SK-N-SH treated with all-trans-retinoic acid at 6 μM for 48 hours (cell line): ENCODE data around the gene IMPG2.

Source experiments
- ATAC-seq: fragments of 200-7000 bp; cut with Tn5 transposase; 3 replicates; pipeline ENCODE4 v1.9.1; 2020; ENCODE audit warnings: mild to moderate bottlenecking, moderate library complexity
- ARNTL ChIP-seq: fragments of 450-650 bp; formaldehyde crosslinking; IDR thresholded peaks from 2 replicates; pipeline ENCODE4 v1.5.0; 2020; ENCODE audit warnings: low read depth, mild to moderate bottlenecking, moderate library complexity, borderline replicate concordance
- BACH2 ChIP-seq: fragments of 250-450 bp; sonication (Bioruptor Pico); IDR thresholded peaks from 2 replicates; pipeline ENCODE4 v1.9.0; 2021; ENCODE audit warnings: mild to moderate bottlenecking, borderline replicate concordance
- CREB5 ChIP-seq: fragments of 250-450 bp; sonication (Bioruptor Pico); IDR thresholded peaks from 2 replicates; pipeline ENCODE4 v1.5.1; 2020; ENCODE audit warnings: low read depth, mild to moderate bottlenecking, moderate library complexity
- ESRRG ChIP-seq: fragments of 250-450 bp; sonication (Bioruptor Pico); IDR thresholded peaks from 2 replicates; pipeline ENCODE4 v1.6.1; 2021; ENCODE audit warnings: mild to moderate bottlenecking
- GLIS3 ChIP-seq: fragments of 250-450 bp; sonication (Bioruptor Pico); IDR thresholded peaks from 2 replicates; pipeline ENCODE4 v1.5.0; 2020; ENCODE audit warnings: mild to moderate bottlenecking, moderate library complexity
- ISL1 ChIP-seq: fragments of 250-450 bp; sonication (Bioruptor Pico); IDR thresholded peaks from 2 replicates; pipeline ENCODE4 v2.1.2; 2022; ENCODE audit warnings: mild to moderate bottlenecking, moderate library complexity
- OSR1 ChIP-seq: fragments of 250-450 bp; sonication (Bioruptor Pico); IDR thresholded peaks from 2 replicates; pipeline ENCODE4 v1.8.0; 2022; ENCODE audit warnings: moderate library complexity, mild to moderate bottlenecking, inconsistent platforms
- RARB ChIP-seq: fragments of 250-450 bp; sonication (Bioruptor Pico); IDR thresholded peaks from 2 replicates; pipeline ENCODE4 v1.8.0; 2021; ENCODE audit warnings: mild to moderate bottlenecking, moderate library complexity
- SNAI2 ChIP-seq: fragments of 250-450 bp; sonication (Bioruptor Pico); IDR thresholded peaks from 2 replicates; pipeline ENCODE4 v1.5.0; 2020; ENCODE audit warnings: mild to moderate bottlenecking, moderate library complexity
- TOX ChIP-seq: fragments of 250-450 bp; sonication (Bioruptor Pico); IDR thresholded peaks from 2 replicates; pipeline ENCODE4 v1.8.0; 2021; ENCODE audit warnings: mild to moderate bottlenecking, moderate library complexity, borderline replicate concordance
- ZC3H10 ChIP-seq: fragments of 250-450 bp; sonication (Bioruptor Pico); IDR thresholded peaks from 2 replicates; pipeline ENCODE4 v1.5.1; 2021; ENCODE audit warnings: mild to moderate bottlenecking, moderate library complexity
- ZFP3 ChIP-seq: fragments of 250-450 bp; sonication (Bioruptor Pico); IDR thresholded peaks from 2 replicates; pipeline ENCODE4 v1.5.0; 2020; ENCODE audit warnings: mild to moderate bottlenecking, moderate library complexity
- ZFP30 ChIP-seq: fragments of 450-650 bp; formaldehyde crosslinking; IDR thresholded peaks from 2 replicates; pipeline ENCODE4 v1.5.0; 2022; ENCODE audit warnings: mild to moderate bottlenecking, moderate library complexity
- ZNF565 ChIP-seq: fragments of 450-650 bp; formaldehyde crosslinking; conservative IDR thresholded peaks from 2 replicates; pipeline ENCODE4 v1.5.0; 2020; ENCODE audit warnings: low read depth, mild to moderate bottlenecking, moderate library complexity
- ZNF8 ChIP-seq: fragments of 450-650 bp; formaldehyde crosslinking; IDR thresholded peaks from 2 replicates; pipeline ENCODE4 v1.5.0; 2020; ENCODE audit warnings: mild to moderate bottlenecking, moderate library complexity
- TF ChIP-seq, protein P1 (sequence below): fragments of 250-450 bp; sonication (Bioruptor Pico); IDR thresholded peaks from 2 replicates; pipeline ENCODE4 v1.5.1; 2021; ENCODE audit warnings: mild to moderate bottlenecking, moderate library complexity
- TF ChIP-seq, protein P2 (sequence below): fragments of 250-450 bp; sonication (Bioruptor Pico); IDR thresholded peaks from 2 replicates; pipeline ENCODE4 v1.8.0; 2020; ENCODE audit warnings: mild to moderate bottlenecking, moderate library complexity, borderline replicate concordance
- TF ChIP-seq, protein P3 (sequence below): fragments of 250-450 bp; sonication (Bioruptor Pico); IDR thresholded peaks from 2 replicates; pipeline ENCODE4 v1.5.0; 2020; ENCODE audit warnings: mild to moderate bottlenecking, moderate library complexity
- TF ChIP-seq, protein P4 (sequence below): fragments of 250-450 bp; sonication (Bioruptor Pico); IDR thresholded peaks from 2 replicates; pipeline ENCODE4 v1.8.0; 2021; ENCODE audit warnings: low read depth, mild to moderate bottlenecking, moderate library complexity, borderline replicate concordance

The IMPG2 gene

DNA sequence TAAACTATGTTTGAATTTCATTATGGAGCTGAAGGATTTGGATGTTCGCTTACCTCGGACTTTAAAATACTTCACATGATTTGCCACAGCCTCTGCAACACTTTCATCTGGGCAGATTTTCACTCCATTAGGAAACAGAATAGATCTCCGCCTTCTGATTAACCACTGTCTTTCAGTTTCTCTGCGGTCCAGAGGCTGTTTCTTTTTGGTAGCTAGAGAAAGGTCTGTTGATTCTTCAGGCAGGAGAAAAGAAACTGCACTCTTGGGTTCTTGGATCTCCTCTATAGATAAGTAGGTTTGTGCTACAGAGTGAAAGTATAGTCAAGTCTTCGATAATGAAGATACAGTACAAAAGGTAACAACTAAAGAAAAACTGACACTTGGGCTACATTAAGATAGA is 844 bp downstream of the IMPG2 start (continued):
- TF ChIP-seq, protein P1, sequence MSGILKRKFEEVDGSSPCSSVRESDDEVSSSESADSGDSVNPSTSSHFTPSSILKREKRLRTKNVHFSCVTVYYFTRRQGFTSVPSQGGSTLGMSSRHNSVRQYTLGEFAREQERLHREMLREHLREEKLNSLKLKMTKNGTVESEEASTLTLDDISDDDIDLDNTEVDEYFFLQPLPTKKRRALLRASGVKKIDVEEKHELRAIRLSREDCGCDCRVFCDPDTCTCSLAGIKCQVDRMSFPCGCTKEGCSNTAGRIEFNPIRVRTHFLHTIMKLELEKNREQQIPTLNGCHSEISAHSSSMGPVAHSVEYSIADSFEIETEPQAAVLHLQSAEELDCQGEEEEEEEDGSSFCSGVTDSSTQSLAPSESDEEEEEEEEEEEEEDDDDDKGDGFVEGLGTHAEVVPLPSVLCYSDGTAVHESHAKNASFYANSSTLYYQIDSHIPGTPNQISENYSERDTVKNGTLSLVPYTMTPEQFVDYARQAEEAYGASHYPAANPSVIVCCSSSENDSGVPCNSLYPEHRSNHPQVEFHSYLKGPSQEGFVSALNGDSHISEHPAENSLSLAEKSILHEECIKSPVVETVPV (CRISPR knock-in tag): no peak
- TF ChIP-seq, protein P2, sequence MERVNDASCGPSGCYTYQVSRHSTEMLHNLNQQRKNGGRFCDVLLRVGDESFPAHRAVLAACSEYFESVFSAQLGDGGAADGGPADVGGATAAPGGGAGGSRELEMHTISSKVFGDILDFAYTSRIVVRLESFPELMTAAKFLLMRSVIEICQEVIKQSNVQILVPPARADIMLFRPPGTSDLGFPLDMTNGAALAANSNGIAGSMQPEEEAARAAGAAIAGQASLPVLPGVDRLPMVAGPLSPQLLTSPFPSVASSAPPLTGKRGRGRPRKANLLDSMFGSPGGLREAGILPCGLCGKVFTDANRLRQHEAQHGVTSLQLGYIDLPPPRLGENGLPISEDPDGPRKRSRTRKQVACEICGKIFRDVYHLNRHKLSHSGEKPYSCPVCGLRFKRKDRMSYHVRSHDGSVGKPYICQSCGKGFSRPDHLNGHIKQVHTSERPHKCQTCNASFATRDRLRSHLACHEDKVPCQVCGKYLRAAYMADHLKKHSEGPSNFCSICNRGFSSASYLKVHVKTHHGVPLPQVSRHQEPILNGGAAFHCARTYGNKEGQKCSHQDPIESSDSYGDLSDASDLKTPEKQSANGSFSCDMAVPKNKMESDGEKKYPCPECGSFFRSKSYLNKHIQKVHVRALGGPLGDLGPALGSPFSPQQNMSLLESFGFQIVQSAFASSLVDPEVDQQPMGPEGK: no peak
- no peak for TF ChIP-seq ZFP3
- TF ChIP-seq CREB5 (CRISPR knock-in tag): no peak

- TF ChIP-seq ZFP30 (CRISPR knock-in tag): no peak
- no peak for TF ChIP-seq ZC3H10
- TF ChIP-seq OSR1 (CRISPR knock-in tag): no peak
- no peak for ATAC-seq
Measured at GRCh38 chr3:101312545-101312944, 7.8 kb downstream of the IMPG2 start.

DNA sequence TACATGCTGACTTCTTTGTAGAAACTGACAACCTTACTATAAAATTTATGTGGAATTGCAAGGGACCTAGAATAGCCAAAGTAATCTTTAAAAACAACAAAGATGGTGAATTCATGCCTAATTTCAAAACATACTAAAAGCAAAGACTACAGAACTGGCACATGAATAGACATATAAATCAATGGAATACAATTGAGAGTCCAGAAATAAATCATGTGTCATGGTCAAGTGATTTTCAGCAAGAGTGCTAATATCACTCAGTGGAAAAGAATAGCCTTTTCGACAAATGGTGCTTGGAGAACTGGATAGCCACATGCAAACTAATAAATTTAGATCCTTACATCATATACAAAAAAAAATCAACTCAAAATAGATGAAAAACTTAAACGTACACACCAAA is 8.7 kb downstream of the IMPG2 start:
- TF ChIP-seq ZFP30 (CRISPR knock-in tag) (no peak), ZNF8 (CRISPR knock-in tag) (no peak), ISL1 (CRISPR knock-in tag) (no peak; the same call in 1 of the 2 replicates), ZC3H10 (no peak), ZFP3 (no peak), ESRRG (CRISPR knock-in tag) (no peak), BACH2 (CRISPR knock-in tag) (no peak), TOX (CRISPR knock-in tag) (no peak), GLIS3 (CRISPR knock-in tag) (no peak), CREB5 (CRISPR knock-in tag) (no peak), RARB (no peak)
- TF ChIP-seq, protein P3, sequence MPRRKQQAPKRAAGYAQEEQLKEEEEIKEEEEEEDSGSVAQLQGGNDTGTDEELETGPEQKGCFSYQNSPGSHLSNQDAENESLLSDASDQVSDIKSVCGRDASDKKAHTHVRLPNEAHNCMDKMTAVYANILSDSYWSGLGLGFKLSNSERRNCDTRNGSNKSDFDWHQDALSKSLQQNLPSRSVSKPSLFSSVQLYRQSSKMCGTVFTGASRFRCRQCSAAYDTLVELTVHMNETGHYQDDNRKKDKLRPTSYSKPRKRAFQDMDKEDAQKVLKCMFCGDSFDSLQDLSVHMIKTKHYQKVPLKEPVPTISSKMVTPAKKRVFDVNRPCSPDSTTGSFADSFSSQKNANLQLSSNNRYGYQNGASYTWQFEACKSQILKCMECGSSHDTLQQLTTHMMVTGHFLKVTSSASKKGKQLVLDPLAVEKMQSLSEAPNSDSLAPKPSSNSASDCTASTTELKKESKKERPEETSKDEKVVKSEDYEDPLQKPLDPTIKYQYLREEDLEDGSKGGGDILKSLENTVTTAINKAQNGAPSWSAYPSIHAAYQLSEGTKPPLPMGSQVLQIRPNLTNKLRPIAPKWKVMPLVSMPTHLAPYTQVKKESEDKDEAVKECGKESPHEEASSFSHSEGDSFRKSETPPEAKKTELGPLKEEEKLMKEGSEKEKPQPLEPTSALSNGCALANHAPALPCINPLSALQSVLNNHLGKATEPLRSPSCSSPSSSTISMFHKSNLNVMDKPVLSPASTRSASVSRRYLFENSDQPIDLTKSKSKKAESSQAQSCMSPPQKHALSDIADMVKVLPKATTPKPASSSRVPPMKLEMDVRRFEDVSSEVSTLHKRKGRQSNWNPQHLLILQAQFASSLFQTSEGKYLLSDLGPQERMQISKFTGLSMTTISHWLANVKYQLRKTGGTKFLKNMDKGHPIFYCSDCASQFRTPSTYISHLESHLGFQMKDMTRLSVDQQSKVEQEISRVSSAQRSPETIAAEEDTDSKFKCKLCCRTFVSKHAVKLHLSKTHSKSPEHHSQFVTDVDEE: no peak
- TF ChIP-seq, protein P2: no peak
- TF ChIP-seq, protein P4, sequence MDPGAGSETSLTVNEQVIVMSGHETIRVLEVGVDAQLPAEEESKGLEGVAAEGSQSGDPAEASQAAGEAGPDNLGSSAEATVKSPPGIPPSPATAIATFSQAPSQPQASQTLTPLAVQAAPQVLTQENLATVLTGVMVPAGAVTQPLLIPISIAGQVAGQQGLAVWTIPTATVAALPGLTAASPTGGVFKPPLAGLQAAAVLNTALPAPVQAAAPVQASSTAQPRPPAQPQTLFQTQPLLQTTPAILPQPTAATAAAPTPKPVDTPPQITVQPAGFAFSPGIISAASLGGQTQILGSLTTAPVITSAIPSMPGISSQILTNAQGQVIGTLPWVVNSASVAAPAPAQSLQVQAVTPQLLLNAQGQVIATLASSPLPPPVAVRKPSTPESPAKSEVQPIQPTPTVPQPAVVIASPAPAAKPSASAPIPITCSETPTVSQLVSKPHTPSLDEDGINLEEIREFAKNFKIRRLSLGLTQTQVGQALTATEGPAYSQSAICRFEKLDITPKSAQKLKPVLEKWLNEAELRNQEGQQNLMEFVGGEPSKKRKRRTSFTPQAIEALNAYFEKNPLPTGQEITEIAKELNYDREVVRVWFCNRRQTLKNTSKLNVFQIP (CRISPR knock-in tag): no peak
- no peak for ATAC-seq

DNA sequence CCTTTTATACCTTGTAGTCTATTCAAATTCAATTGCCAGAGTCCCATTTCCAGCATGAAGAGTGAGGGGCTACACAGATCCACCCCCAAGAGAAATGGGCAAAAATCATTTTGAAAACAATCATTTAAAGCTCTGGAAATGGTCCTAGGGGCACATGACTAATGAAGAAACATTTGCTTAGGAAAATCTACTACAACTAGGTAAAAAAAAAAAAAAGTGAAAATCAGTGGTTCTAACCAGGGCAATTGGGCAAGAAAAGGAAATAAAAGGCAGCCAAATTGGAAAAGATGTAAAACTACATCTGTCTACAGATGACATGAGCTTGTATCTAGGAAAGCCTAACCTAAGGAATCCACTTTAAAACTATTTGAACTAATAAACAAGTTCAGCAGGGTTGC is 9.4 kb downstream of the IMPG2 start:
- ATAC-seq: no peak
- TF ChIP-seq ZFP3 (no peak), ZC3H10 (no peak), SNAI2 (no peak), ZNF565 (no peak), ARNTL (CRISPR knock-in tag) (no peak), RARB (no peak), ESRRG (CRISPR knock-in tag) (no peak), GLIS3 (CRISPR knock-in tag) (no peak)
- TF ChIP-seq, protein P3: no peak
- TF ChIP-seq, protein P1 (CRISPR knock-in tag): no peak
